Measurements from ENCODE around the gene HUS1B.

DNA sequence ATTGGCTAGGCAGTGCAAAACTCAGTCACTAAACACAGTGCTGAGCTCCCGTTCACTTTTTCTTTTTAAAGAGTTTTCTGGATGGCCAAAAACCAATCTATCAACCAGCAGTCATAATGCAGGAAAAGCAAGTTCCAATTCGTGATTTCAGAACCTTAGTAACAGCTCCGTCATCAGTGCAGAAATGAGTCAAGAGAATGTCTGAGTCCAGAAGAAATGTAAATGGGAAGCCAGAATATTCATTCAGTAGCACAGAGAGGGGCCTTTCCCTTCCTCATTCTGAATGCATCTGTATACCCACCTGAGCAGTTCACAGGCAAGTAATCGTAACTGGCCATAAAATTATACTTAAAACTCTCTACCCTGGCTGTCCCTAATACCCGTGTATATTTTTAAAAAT, 20.4 kb downstream of the HUS1B start:
- TF ChIP-seq CTCF (IDR thresholded peaks at IDR 0.05) (no peak), NFE2L1 (CRISPR knock-in tag; IDR thresholded peaks at IDR 0.05) (no peak), ZNF219 (CRISPR knock-in tag; IDR thresholded peaks at IDR 0.05; ENCODE audit: borderline replicate concordance) (no peak), GABPB1 (CRISPR knock-in tag; IDR thresholded peaks at IDR 0.05) (no peak), ELF4 (CRISPR knock-in tag; IDR thresholded peaks at IDR 0.05; ENCODE audit: low read depth) (no peak), RELA (CRISPR knock-in tag; IDR thresholded peaks at IDR 0.05; ENCODE audit: borderline replicate concordance) (no peak), CREB1 (CRISPR knock-in tag; IDR thresholded peaks at IDR 0.05) (no peak), FOXJ3 (CRISPR knock-in tag; IDR thresholded peaks at IDR 0.05; ENCODE audit: borderline replicate concordance) (no peak), ZNF317 (CRISPR knock-in tag; IDR thresholded peaks at IDR 0.05; ENCODE audit: borderline replicate concordance, low read depth) (no peak)
- TF ChIP-seq, protein P1, sequence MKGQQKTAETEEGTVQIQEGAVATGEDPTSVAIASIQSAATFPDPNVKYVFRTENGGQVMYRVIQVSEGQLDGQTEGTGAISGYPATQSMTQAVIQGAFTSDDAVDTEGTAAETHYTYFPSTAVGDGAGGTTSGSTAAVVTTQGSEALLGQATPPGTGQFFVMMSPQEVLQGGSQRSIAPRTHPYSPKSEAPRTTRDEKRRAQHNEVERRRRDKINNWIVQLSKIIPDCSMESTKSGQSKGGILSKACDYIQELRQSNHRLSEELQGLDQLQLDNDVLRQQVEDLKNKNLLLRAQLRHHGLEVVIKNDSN (CRISPR knock-in tag; IDR thresholded peaks at IDR 0.05): no peak
